Osteoblast (primary cell): ENCODE results near the gene DIP2C. TPM values are rescaled to one million over a fixed set of nuclear protein-coding genes. Genes with fewer than 3 reads are reported as not detected.

ENCODE experiments used
- DNase-seq: peaks from one replicate; pipeline ENCODE4 v3.0.0; 2011; ENCODE audit warnings: low spot score, mixed read lengths; ENCODE audit not compliant: insufficient read length; ENCODE audit errors: missing footprints
- H2AFZ ChIP-seq: 2 replicates; pipeline ENCODE4 v1.6.0; 2011; ENCODE audit warnings: mild to moderate bottlenecking, low read length
- H3K27ac ChIP-seq: 2 replicates; pipeline ENCODE4 v1.5.1; 2011; ENCODE audit warnings: mild to moderate bottlenecking, low read depth, low read length, moderate library complexity
- H3K27me3 ChIP-seq: 2 replicates; pipeline ENCODE4 v1.6.0; 2012; ENCODE audit warnings: mild to moderate bottlenecking, control low read depth, inconsistent platforms, low read length, moderate library complexity; ENCODE audit not compliant: insufficient read depth
- H3K36me3 ChIP-seq: 2 replicates; pipeline ENCODE4 v1.5.1; 2011; ENCODE audit warnings: mild to moderate bottlenecking, low read length, control low read depth, moderate library complexity; ENCODE audit not compliant: insufficient read depth
- H3K4me1 ChIP-seq: 2 replicates; pipeline ENCODE4 v1.5.1; 2011; ENCODE audit warnings: mild to moderate bottlenecking, low read length, control low read depth, moderate library complexity; ENCODE audit not compliant: insufficient read depth
- H3K4me2 ChIP-seq: 2 replicates; pipeline ENCODE4 v1.6.0; 2011; ENCODE audit warnings: mild to moderate bottlenecking, low read length; ENCODE audit not compliant: insufficient read depth
- H3K4me3 ChIP-seq: fragments of 200-600 bp; sonication (generic); 3 replicates; pipeline ENCODE4 v1.5.1; 2012; ENCODE audit warnings: mild to moderate bottlenecking, low read length, inconsistent platforms; ENCODE audit not compliant: insufficient read depth
- H3K79me2 ChIP-seq: 2 replicates; pipeline ENCODE4 v1.6.0; 2012; ENCODE audit warnings: mild to moderate bottlenecking, low read length, control low read depth, inconsistent platforms; ENCODE audit not compliant: insufficient read depth
- H3K9me3 ChIP-seq: 2 replicates; pipeline ENCODE4 v1.5.1; 2011; ENCODE audit warnings: low read depth, low read length, control low read depth
- H4K20me1 ChIP-seq: 2 replicates; pipeline ENCODE4 v1.6.0; 2012; ENCODE audit warnings: mild to moderate bottlenecking, low read length, control low read depth; ENCODE audit not compliant: insufficient read depth
- CTCF ChIP-seq: IDR thresholded peaks from 2 replicates; pipeline ENCODE4 v1.5.1; 2011; ENCODE audit warnings: mild to moderate bottlenecking, low read depth, low read length, moderate library complexity; ENCODE audit errors: extremely low read depth
- total RNA-seq: library from RNA; depleted of rRNA; stranded (reverse); fragments of >200 nt; gene quantifications from 2 replicates; pipeline ENCODE4 v1.2.3, GENCODE V29; 2012

Gene DIP2C
- total RNA-seq, 1 donor, result 36.9 TPM

DNA sequence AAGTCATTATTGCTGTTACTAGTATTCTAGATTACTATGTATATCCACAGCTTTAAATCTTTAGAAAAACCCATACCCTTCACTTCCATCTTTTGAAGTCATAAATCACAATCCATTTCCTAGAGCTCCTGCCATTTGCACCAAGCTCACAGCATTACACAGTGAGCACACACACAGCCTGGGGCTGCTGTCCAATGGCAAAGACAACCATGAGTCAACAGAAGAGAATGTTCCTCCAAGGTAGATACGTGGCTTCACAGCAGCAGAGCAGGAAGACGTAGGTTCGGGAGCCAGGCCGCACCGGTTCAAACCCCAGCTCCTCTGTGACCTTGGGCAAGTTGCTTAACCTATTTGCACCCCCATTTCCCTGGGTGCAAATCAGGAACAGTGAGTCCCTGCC, 234.6 kb downstream of the DIP2C start:
- no peak overlapping the region for H3K27ac ChIP-seq
- no peak for TF ChIP-seq CTCF
- peaks cover 60% of the 10 kb centered on the region for H4K20me1 ChIP-seq
- no peak overlapping the region for H3K4me3 ChIP-seq
- no peaks in the 10 kb centered on the region for H3K27me3 ChIP-seq
- H3K4me2 ChIP-seq, result no peak overlapping the region
- H2AFZ ChIP-seq, result no peak overlapping the region
- peaks cover 49% of the 10 kb centered on the region for H3K79me2 ChIP-seq
- H3K9me3 ChIP-seq, result no peaks in the 10 kb centered on the region
- DNase-seq, result peak; percentile 84
- peaks cover 6% of the 10 kb centered on the region for H3K36me3 ChIP-seq
- H3K4me1 ChIP-seq, result peaks cover 17% of the 10 kb centered on the region

- Histone ChIP-seq H3K9me3 (no peaks in the 10 kb centered on the region), H3K36me3 (peaks cover 4% of the 10 kb centered on the region), H3K27me3 (no peaks in the 10 kb centered on the region), H3K79me2 (peaks cover 40% of the 10 kb centered on the region), H3K4me3 (no peak overlapping the region), H4K20me1 (peaks cover 60% of the 10 kb centered on the region), H3K27ac (no peak overlapping the region), H3K4me1 (peaks cover 17% of the 10 kb centered on the region), H2AFZ (no peak overlapping the region), H3K4me2 (no peak overlapping the region)
- no peak for DNase-seq
- TF ChIP-seq CTCF, result no peak
Measured at GRCh38 chr10:453647-454046, 235.8 kb downstream of the DIP2C start.

DNA sequence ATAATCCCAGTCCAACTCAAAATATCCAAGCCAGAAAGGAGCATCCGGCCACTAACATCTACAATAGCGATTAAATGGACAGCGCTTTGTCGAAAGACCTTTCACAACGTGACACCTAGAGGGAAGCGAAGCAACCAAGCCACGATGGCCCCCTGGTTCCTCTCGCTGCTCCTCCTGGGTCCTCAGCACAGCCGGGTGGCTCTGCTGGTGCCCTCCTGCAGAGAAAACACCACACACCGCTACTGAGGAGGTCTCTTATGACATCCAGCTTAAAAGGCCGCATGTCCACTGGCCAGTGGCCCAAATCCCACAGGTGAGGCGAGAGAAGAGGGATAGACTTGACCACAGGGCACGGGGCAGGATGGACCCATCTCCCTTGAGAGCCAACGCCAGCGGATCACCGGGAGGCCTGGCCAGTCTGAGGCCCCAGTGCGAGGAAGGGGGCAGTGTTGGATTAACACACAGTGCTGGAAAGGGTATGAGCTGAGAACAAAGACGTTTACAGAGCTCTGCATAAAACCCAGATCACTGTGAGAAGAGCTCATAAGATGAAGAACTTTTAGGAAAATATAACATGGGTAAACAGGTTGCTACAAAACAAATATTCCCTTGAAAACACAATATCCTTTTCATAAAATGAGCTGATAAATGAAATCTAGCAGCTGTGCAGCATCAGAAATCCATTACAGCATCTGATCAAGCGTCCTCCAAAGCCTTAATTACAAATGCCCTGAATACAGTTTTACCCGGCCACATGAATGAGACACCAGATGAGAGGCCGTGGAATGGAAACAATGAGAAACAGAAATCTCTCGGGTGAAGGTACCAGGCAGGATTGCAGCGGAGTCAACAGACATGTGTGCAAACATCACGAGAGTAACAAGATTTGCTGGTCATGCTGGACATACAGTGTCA, 236.7 kb downstream of the DIP2C start:
- Histone ChIP-seq H4K20me1 (peaks cover 61% of the 10 kb centered on the region), H3K36me3 (no peaks in the 10 kb centered on the region), H2AFZ (no peak overlapping the region), H3K4me1 (peaks cover 17% of the 10 kb centered on the region), H3K27ac (no peak overlapping the region), H3K4me2 (no peak overlapping the region), H3K4me3 (no peak overlapping the region), H3K79me2 (peaks cover 34% of the 10 kb centered on the region), H3K27me3 (no peaks in the 10 kb centered on the region), H3K9me3 (no peaks in the 10 kb centered on the region)
- no peak for DNase-seq
- TF ChIP-seq CTCF, result no peak

DNA sequence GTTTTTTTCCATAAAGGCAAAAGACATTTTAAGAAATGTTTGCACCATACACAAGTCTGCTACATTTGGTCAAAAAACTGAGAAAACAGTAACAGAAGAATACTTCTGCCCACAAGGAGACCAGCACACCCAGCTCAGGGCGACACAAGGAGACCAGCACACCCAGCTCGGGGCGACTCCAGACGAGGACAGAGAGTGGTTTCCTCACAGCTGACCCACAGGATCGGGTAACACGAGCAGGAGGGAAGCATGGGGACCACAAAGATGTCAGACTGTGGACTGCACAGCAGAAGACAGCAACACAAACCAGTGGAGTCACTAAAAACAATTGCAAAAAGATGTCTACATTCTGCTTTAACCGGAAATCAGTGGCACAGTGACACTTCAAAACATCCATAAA, 237.6 kb downstream of the DIP2C start:
- DNase-seq, result no peak
- Histone ChIP-seq H2AFZ (no peak overlapping the region), H3K4me2 (peak overlapping the region; percentile 71), H3K36me3 (no peaks in the 10 kb centered on the region), H3K79me2 (peaks cover 36% of the 10 kb centered on the region), H3K4me1 (peaks cover 17% of the 10 kb centered on the region), H3K27me3 (no peaks in the 10 kb centered on the region), H3K27ac (no peak overlapping the region), H3K4me3 (no peak overlapping the region), H4K20me1 (peaks cover 65% of the 10 kb centered on the region), H3K9me3 (no peaks in the 10 kb centered on the region)
- no peak for TF ChIP-seq CTCF
